Measurements from ENCODE around the gene GPR65.

- TF ChIP-seq CTCF (IDR thresholded peaks at IDR 0.05) (no peak), EZH2 (IDR thresholded peaks at IDR 0.05; ENCODE audit: borderline replicate concordance, insufficient read depth, low read depth, low read length, poor library complexity, severe bottlenecking) (no peak)
These were observed 24.6 kb downstream of the GPR65 start for GRCh38 chr14:88029500-88029899.

All from B cell (primary cell).